H1 (cell line): ENCODE measurements around the gene ARHGEF2. TPM values are rescaled to one million over a fixed set of nuclear protein-coding genes. Genes with fewer than 3 reads are reported as not detected.

ENCODE experiments used
- BACH1 ChIP-seq: IDR thresholded peaks from 2 replicates; pipeline ENCODE4 v1.6.1; 2012; ENCODE audit warnings: low read length, improper control_type of control experiment
- BCL11A ChIP-seq, 2 experiments: IDR thresholded peaks; one replicate each; pipeline ENCODE4 v1.6.1; 2011; ENCODE audit warnings: low read depth in 2 of 2, low read length in 2 of 2, mild to moderate bottlenecking in 2 of 2
- CHD7 ChIP-seq: fragments of 300-600 bp; sonication (generic); IDR thresholded peaks from 2 replicates; pipeline ENCODE4 v1.7.1; 2012; ENCODE audit warnings: low read length, moderate library complexity, mild to moderate bottlenecking, inconsistent platforms; ENCODE audit not compliant: insufficient replicate concordance
- KDM1A ChIP-seq: fragments of 200-600, 300-600 bp; sonication (generic); IDR thresholded peaks from 2 replicates; pipeline ENCODE4 v1.7.1; 2016; ENCODE audit warnings: mild to moderate bottlenecking, low read length, borderline replicate concordance
- MAX ChIP-seq: IDR thresholded peaks from 2 replicates; pipeline ENCODE4 v1.6.1; 2012; ENCODE audit warnings: inconsistent platforms
- PHF8 ChIP-seq: fragments of 200-600 bp; sonication (generic); conservative IDR thresholded peaks from 2 replicates; pipeline ENCODE4 v1.7.1; 2012; ENCODE audit warnings: low read depth, mild to moderate bottlenecking, inconsistent platforms, low read length, moderate library complexity
- RFX5 ChIP-seq: IDR thresholded peaks from 2 replicates; pipeline ENCODE4 v1.6.1; 2011; ENCODE audit warnings: low read depth, low read length, improper control_type of control experiment, borderline replicate concordance
- SIRT6 ChIP-seq: IDR thresholded peaks from one replicate; pipeline ENCODE4 v1.7.1; 2012; ENCODE audit warnings: low read length, inconsistent platforms
- SP1 ChIP-seq: IDR thresholded peaks from 2 replicates; pipeline ENCODE4 v1.6.1; 2011; ENCODE audit warnings: low read depth, low read length
- SRF ChIP-seq: IDR thresholded peaks from 2 replicates; pipeline ENCODE4 v1.6.1; 2011; ENCODE audit warnings: mild to moderate bottlenecking, low read depth, low read length, moderate library complexity
- USF2 ChIP-seq: IDR thresholded peaks from 2 replicates; pipeline ENCODE4 v1.6.1; 2011; ENCODE audit warnings: low read length, improper control_type of control experiment
- polyA plus RNA-seq, 7 experiments: library from polyadenylated mRNA; depleted of rRNA in 3 of 7; stranded (reverse) in 5 of 7; unstranded in 2 of 7; fragments of >200 nt in 5 of 7; fragments of 200-250 nt in 2 of 7; gene quantifications; 1 replicate in 5 of 7; 2 replicates in 1 of 7; 4 replicates in 1 of 7; pipeline versions ENCODE4 v1.2.1 to v1.2.3, GENCODE V29; 2011 to 2013; ENCODE audit warnings: missing spikeins in 2 of 7, mixed read lengths in 2 of 7
- total RNA-seq: library from RNA; stranded (reverse); fragmentation: NEBNext Ultra II Directional; extraction: Animal tissue kit (Norgen Biotek cat#: 25700); gene quantifications from 2 replicates; pipeline ENCODE4 v1.2.1, GENCODE V29; 2021

Gene ARHGEF2
- total and polyA plus RNA-seq, 2 of the 8 experiments (the other 6 are each of a cell fraction or from before 2014, with no cell fraction given), result 42.7 to 80.5 TPM

- no peak for TF ChIP-seq CHD7
- TF ChIP-seq SIRT6, result no peak
- TF ChIP-seq BCL11A (IDR thresholded peaks at IDR 0.05; ENCODE audit: low read depth in 2 of 2, low read length in 2 of 2), result no peak
- no peak for TF ChIP-seq USF2
- no peak for TF ChIP-seq SP1
- TF ChIP-seq PHF8, result no peak
- no peak for TF ChIP-seq KDM1A
- 0 out of 2 replicates have a peak, but pooled peaks have one; percentile 49 for TF ChIP-seq MAX
- TF ChIP-seq RFX5, result no peak
- TF ChIP-seq SRF, result no peak
- no peak for TF ChIP-seq BACH1
Observed at GRCh38 chr1:156025876-156026275, 47.5 kb upstream of the ARHGEF2 start (continued).
